Body of pancreas (tissue), 4 donors: ENCODE data around the gene CDK16. TPM values are rescaled to one million over a fixed set of nuclear protein-coding genes. Genes with fewer than 3 reads are reported as not detected.

Source experiments
- ATAC-seq: fragments of 150-250 bp; one replicate; pipeline ENCODE4 v1.9.1; 2016
- DNase-seq, 4 donors: peaks; one replicate each; pipeline ENCODE4 v3.0.0-alpha.2; 2019
- H3K27ac ChIP-seq, 4 donors: fragments of 200-600 bp; sonication (generic); 1 replicate in 3 of 4; 2 replicates in 1 of 4; pipeline versions ENCODE4 v1.5.1 to v1.6.1; 2016 to 2019; ENCODE audit warnings: mild to moderate bottlenecking in 1 of 4, mixed read lengths in 1 of 4, moderate library complexity in 1 of 4
- H3K27me3 ChIP-seq, 2 donors: fragments of 200-600 bp; sonication (generic); one replicate each; pipeline ENCODE4 v1.6.0; 2016; ENCODE audit warnings: mild to moderate bottlenecking in 1 of 2
- H3K36me3 ChIP-seq, 2 donors: fragments of 200-600 bp; sonication (generic); replicated peaks in 1 of 2; 2 replicates each; pipeline ENCODE4 v1.5.1; 2016; ENCODE audit warnings: low read depth in 2 of 2; ENCODE audit not compliant: insufficient read depth in 1 of 2
- H3K4me1 ChIP-seq: fragments of 200-600 bp; sonication (generic); one replicate; pipeline ENCODE4 v1.6.0; 2016
- H3K4me3 ChIP-seq, 2 donors: fragments of 200-600 bp; sonication (generic); 1 replicate in 1 of 2; 2 replicates in 1 of 2; pipeline ENCODE4 v1.5.1; 2016 to 2019
- H3K9me3 ChIP-seq, 3 donors: fragments of 200-600 bp; sonication (generic); 1 replicate in 2 of 3; 2 replicates in 1 of 3; pipeline ENCODE4 v1.5.1; 2016
- POLR2A ChIP-seq, 3 donors: fragments of 450-650 bp; IDR thresholded peaks; one replicate each; pipeline ENCODE4 v1.6.1; 2016; ENCODE audit warnings: antibody characterized with exemption in 3 of 3, mild to moderate bottlenecking in 2 of 3
- WGBS, 2 donors: methylation state at CpG; one replicate each; pipeline ENCODE4 v1.1.5; 2017; 5-methylcytosine and 5-hydroxymethylcytosine counted together
- intact Hi-C: fragments of 100-400 bp; cut with DNase I; formaldehyde crosslinking; loops from one replicate; pipeline ENCODE4 v1.15.1; 2023
- total RNA-seq, 2 donors: library from RNA; depleted of rRNA; stranded (reverse); fragments of >200 nt; gene quantifications; one replicate each; pipeline ENCODE4 v1.1.0, GENCODE V29; 2016
- TF ChIP-seq, protein P1 (sequence below), 7 experiments: fragments of 450-650 bp in 4 of 7; fragments of 200-600 bp in 3 of 7; sonication (generic) in 3 of 7; IDR thresholded peaks; one replicate each; pipeline ENCODE4 v1.5.1; 2016 to 2019; ENCODE audit warnings: antibody characterized with exemption in 7 of 7

Gene CDK16
- total RNA-seq, 2 donors from 2014 or later: 53.2 to 83.4 TPM

DNA sequence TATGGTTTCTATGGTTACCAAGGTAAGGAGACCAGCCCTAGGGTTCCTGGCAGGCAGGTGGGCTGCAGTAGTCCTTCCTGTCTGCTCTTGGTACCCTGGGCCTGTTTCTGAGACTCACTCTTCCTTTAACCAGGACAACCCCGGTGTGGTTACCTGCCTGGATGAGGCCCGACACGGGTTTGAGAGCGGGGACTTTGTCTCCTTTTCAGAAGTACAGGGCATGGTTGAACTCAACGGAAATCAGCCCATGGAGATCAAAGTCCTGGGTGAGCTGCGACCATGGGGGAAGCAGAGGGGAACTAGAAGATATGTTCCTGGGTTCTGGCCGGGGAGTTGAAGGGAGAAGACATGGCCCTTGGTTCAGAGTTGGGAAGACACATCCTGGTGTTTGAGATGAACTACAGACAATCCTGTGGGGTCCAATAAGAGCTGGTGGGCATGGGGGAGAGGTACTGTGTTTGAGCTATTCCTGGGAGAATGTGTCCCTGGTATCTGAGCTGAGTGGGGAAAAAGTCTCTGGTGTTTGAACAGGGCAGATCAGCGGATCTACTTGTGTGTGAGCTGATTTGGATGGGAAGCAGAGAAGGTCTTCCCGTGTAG lies 17.0 kb upstream of the CDK16 start:
- Histone ChIP-seq H3K27me3 (no peaks in the 10 kb centered on the region), H3K4me1 (peaks cover 18% of the 10 kb centered on the region), H3K27ac (no peak overlapping the region), H3K9me3 (no peaks in the 10 kb centered on the region), H3K36me3 (peaks cover 0 to 6% of the 10 kb centered on the region in 2 donors), H3K4me3 (no peak overlapping the region)
- DNase-seq: no peak
- no peak for ATAC-seq
- TF ChIP-seq POLR2A (IDR thresholded peaks at IDR 0.05): no peak
- TF ChIP-seq, protein P1, sequence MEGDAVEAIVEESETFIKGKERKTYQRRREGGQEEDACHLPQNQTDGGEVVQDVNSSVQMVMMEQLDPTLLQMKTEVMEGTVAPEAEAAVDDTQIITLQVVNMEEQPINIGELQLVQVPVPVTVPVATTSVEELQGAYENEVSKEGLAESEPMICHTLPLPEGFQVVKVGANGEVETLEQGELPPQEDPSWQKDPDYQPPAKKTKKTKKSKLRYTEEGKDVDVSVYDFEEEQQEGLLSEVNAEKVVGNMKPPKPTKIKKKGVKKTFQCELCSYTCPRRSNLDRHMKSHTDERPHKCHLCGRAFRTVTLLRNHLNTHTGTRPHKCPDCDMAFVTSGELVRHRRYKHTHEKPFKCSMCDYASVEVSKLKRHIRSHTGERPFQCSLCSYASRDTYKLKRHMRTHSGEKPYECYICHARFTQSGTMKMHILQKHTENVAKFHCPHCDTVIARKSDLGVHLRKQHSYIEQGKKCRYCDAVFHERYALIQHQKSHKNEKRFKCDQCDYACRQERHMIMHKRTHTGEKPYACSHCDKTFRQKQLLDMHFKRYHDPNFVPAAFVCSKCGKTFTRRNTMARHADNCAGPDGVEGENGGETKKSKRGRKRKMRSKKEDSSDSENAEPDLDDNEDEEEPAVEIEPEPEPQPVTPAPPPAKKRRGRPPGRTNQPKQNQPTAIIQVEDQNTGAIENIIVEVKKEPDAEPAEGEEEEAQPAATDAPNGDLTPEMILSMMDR (IDR thresholded peaks at IDR 0.05): no peak
- intact Hi-C loops: no loop called here
- WGBS, 2 donors: 83 to 94% methylated on average over 3 to 8 of the region's 9 CpGs

DNA sequence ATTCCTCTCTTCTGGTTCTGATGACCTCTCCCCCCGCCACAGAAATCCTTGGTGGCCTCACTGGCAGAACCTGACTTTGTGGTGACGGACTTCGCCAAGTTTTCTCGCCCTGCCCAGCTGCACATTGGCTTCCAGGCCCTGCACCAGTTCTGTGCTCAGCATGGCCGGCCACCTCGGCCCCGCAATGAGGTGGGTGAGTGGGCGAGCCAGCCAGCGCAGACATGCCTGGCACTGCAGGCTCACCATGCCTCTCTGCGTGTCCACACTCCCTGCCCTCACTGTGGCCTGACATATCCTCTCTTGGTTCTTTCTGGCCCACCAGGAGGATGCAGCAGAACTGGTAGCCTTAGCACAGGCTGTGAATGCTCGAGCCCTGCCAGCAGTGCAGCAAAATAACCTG lies 16.2 kb upstream of the CDK16 start:
- peaks cover 0 to 9% of the 10 kb centered on the region in 2 donors for H3K36me3 ChIP-seq
- 80 to 88% methylated on average over 1 to 3 of the region's 11 CpGs for WGBS, 2 donors
- no peak for DNase-seq

DNA sequence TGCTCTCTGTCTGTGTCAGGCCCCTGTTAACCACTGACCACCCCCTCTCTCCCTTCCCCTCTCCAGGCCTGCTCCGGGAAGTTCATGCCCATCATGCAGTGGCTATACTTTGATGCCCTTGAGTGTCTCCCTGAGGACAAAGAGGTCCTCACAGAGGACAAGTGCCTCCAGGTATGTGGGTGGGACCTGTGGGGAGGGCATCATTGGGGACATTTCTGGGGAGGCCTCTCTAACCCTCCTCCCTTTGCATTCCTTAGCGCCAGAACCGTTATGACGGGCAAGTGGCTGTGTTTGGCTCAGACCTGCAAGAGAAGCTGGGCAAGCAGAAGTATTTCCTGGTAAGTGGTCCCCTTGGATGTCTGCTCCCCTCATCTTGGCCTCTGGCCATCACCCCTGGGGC lies 15.6 kb upstream of the CDK16 start:
- Histone ChIP-seq H3K27me3 (no peaks in the 10 kb centered on the region), H3K9me3 (no peaks in the 10 kb centered on the region), H3K4me3 (no peak overlapping the region), H3K4me1 (peaks cover 3% of the 10 kb centered on the region), H3K36me3 (peaks cover 0 to 9% of the 10 kb centered on the region in 2 donors), H3K27ac (no peak overlapping the region)
- TF ChIP-seq, protein P1 (IDR thresholded peaks at IDR 0.05): no peak
- TF ChIP-seq POLR2A (IDR thresholded peaks at IDR 0.05): no peak
- 68% methylated on average over 4 of the region's 4 CpGs; no CpG with 5 or more reads in 1 of the 2 donors for WGBS, 2 donors
- ATAC-seq (no peak), DNase-seq (no peak)
- intact Hi-C loops: no loop called here

More for the DNA sequence above, 16.2 kb upstream of the CDK16 start:
- no peak for ATAC-seq
- Histone ChIP-seq H3K4me1 (peaks cover 9% of the 10 kb centered on the region), H3K27me3 (no peaks in the 10 kb centered on the region), H3K4me3 (no peak overlapping the region), H3K9me3 (no peaks in the 10 kb centered on the region), H3K27ac (no peak overlapping the region)
- TF ChIP-seq, protein P1 (IDR thresholded peaks at IDR 0.05): no peak
- TF ChIP-seq POLR2A (IDR thresholded peaks at IDR 0.05): no peak
- intact Hi-C loops: no loop called here

DNA sequence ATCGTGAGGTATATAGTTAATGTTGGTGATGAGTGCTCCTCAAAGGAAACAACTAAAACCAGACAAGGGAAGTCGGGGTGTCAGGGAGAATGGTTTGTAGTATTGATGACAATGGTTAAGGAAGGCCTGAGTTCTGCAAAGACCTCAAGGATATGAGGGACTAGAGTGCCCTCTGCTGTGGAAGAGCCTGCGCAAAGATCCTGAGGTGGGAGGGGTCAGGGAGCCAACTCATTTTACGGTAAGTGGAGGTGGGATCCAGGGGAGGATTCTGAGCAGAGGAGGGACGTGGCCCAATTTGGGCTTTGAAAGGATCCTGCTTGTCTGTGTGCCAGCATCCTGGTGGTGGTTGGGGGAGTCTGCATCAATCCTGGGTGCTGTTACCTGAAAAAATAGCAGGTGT lies 13.5 kb upstream of the CDK16 start:
- H3K27ac ChIP-seq: no peak overlapping the region
- ATAC-seq (no peak), DNase-seq (no peak)
- no peaks in the 10 kb centered on the region for H3K9me3 ChIP-seq
- no peak for TF ChIP-seq POLR2A (IDR thresholded peaks at IDR 0.05)
- TF ChIP-seq, protein P1 (IDR thresholded peaks at IDR 0.05): no peak
- intact Hi-C loops: no loop called here
- H3K4me3 ChIP-seq: no peak overlapping the region
- no peaks in the 10 kb centered on the region for H3K27me3 ChIP-seq
- H3K36me3 ChIP-seq: peaks cover 0 to 11% of the 10 kb centered on the region in 2 donors
- WGBS, 2 donors: 77 to 97% methylated on average over 5 of the region's 5 CpGs
- H3K4me1 ChIP-seq: no peaks in the 10 kb centered on the region

DNA sequence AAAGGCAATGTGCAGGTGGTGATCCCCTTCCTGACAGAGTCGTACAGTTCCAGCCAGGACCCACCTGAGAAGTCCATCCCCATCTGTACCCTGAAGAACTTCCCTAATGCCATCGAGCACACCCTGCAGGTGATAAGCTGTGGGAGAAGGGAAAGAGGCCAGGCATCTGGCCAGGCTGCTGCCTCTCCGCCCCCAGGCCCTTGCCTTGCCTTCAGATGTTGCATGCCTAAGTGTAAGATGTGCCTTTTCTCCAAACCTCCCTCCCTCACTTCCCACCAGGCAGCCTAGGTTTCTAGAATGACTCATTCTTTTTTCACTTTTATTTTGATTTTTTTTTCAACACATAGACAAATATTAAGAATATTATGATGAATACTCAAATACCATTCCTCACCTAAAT lies 12.2 kb upstream of the CDK16 start:
- H3K4me3 ChIP-seq: no peak overlapping the region
- no peaks in the 10 kb centered on the region for H3K4me1 ChIP-seq
- ATAC-seq: no peak
- intact Hi-C loops: no loop called here
- no peaks in the 10 kb centered on the region for H3K9me3 ChIP-seq
- TF ChIP-seq, protein P1 (IDR thresholded peaks at IDR 0.05): no peak
- no peak for TF ChIP-seq POLR2A (IDR thresholded peaks at IDR 0.05)
- no peak for DNase-seq
- H3K27me3 ChIP-seq: no peaks in the 10 kb centered on the region
- WGBS, 2 donors: 100% methylated on average over 2 of the region's 3 CpGs; no CpG with 5 or more reads in 1 of the 2 donors
- no peak overlapping the region for H3K27ac ChIP-seq
- peaks cover 0 to 14% of the 10 kb centered on the region in 2 donors for H3K36me3 ChIP-seq
